CD4-positive, alpha-beta T cell (primary cell): Measurements from ENCODE around the gene COL16A1. TPM values are rescaled to one million over a fixed set of nuclear protein-coding genes. Genes with fewer than 3 reads are reported as not detected.

Experiments used
- ATAC-seq: fragments of 200-7000 bp; cut with Tn5 transposase; one replicate; pipeline ENCODE4 v1.10.0; 2022; ENCODE audit warnings: mild to moderate bottlenecking; ENCODE audit not compliant: poor library complexity
- CTCF ChIA-PET: fragments of 350-600 bp; sonication (Branson Sonifier 250); formaldehyde crosslinking; loops from one replicate; lab custom pipeline; 2021; ENCODE audit warnings: antibody characterized with exemption, inconsistent platforms; lab: Charles Lee
- POLR2A ChIA-PET: fragments of 350-600 bp; sonication (Branson Sonifier 250); formaldehyde crosslinking; loops from one replicate; lab custom pipeline; 2021; ENCODE audit warnings: antibody characterized with exemption, inconsistent platforms; lab: Charles Lee
- DNase-seq, 14 experiments: peaks; one replicate each; pipeline ENCODE4 v3.0.0-alpha.2; 2013 to 2020; ENCODE audit warnings: mixed read lengths in 2 of 14
- H3K27ac ChIP-seq, 2 donors: one replicate each; pipeline versions ENCODE4 v1.5.1 to v1.7.0; 2013; ENCODE audit warnings: low read length in 2 of 2, low read depth in 1 of 2, mild to moderate bottlenecking in 1 of 2
- H3K27me3 ChIP-seq, 2 experiments: 1 replicate in 1 of 2; 2 replicates in 1 of 2; pipeline versions ENCODE4 v1.6.1 to v1.7.0; 2013; ENCODE audit warnings: low read length in 2 of 2, control low read depth in 1 of 2, mild to moderate bottlenecking in 1 of 2, moderate library complexity in 1 of 2; ENCODE audit not compliant: insufficient read depth in 2 of 2, control insufficient read depth in 1 of 2
- H3K36me3 ChIP-seq: one replicate; pipeline ENCODE4 v1.6.1; 2013; ENCODE audit warnings: low read length, control low read depth; ENCODE audit not compliant: insufficient read depth
- H3K4me1 ChIP-seq: one replicate; pipeline ENCODE4 v1.6.1; 2013; ENCODE audit warnings: low read length, control low read depth; ENCODE audit not compliant: insufficient read depth
- H3K4me3 ChIP-seq: one replicate; pipeline ENCODE4 v1.5.1; 2013; ENCODE audit warnings: mild to moderate bottlenecking, low read length, moderate library complexity
- H3K9me3 ChIP-seq, 2 experiments: 1 replicate in 1 of 2; 2 replicates in 1 of 2; pipeline versions ENCODE4 v1.6.1 to v1.7.0; 2013; ENCODE audit warnings: low read length in 2 of 2, mild to moderate bottlenecking in 2 of 2, control low read depth in 1 of 2, moderate library complexity in 1 of 2; ENCODE audit not compliant: control insufficient read depth in 1 of 2, insufficient read depth in 1 of 2
- H3K27ac Mint-ChIP-seq: one replicate; pipeline ENCODE4 v1.8.0; 2020; ENCODE audit warnings: mixed read lengths
- H3K27me3 Mint-ChIP-seq: one replicate; pipeline ENCODE4 v1.8.0; 2021; ENCODE audit warnings: mixed read lengths
- H3K36me3 Mint-ChIP-seq: one replicate; pipeline ENCODE4 v1.8.0; 2021; ENCODE audit warnings: low read depth, mixed read lengths
- H3K4me1 Mint-ChIP-seq: one replicate; pipeline ENCODE4 v1.8.0; 2021; ENCODE audit warnings: low read depth, mixed read lengths
- H3K4me3 Mint-ChIP-seq: one replicate; pipeline ENCODE4 v1.8.0; 2020; ENCODE audit warnings: mild to moderate bottlenecking, mixed read lengths
- H3K9me3 Mint-ChIP-seq: one replicate; pipeline ENCODE4 v1.8.0; 2020; ENCODE audit warnings: mixed read lengths
- CTCF ChIP-seq: fragments of 200-600 bp; IDR thresholded peaks from one replicate; pipeline ENCODE4 v1.8.0; 2022; ENCODE audit warnings: antibody characterized with exemption, mild to moderate bottlenecking
- intact Hi-C, 2 experiments: fragments of 100-400 bp; cut with DNase I in 1 of 2; cut with micrococcal nuclease in 1 of 2; formaldehyde crosslinking; loops; one replicate each; pipeline versions ENCODE4 v1.15.1 to v1.9.0; 2023 to 2025; cut with DNase I, micrococcal nuclease
- total RNA-seq, 174 experiments: library from RNA in 2 of 174; stranded (reverse) in 2 of 174; gene quantifications; one replicate each; pipeline ENCODE4 v1.2.3 and lab custom pipeline; 2021 to 2026

The COL16A1 gene
- total RNA-seq, 2 experiments from 2014 or later, result not detected

DNA sequence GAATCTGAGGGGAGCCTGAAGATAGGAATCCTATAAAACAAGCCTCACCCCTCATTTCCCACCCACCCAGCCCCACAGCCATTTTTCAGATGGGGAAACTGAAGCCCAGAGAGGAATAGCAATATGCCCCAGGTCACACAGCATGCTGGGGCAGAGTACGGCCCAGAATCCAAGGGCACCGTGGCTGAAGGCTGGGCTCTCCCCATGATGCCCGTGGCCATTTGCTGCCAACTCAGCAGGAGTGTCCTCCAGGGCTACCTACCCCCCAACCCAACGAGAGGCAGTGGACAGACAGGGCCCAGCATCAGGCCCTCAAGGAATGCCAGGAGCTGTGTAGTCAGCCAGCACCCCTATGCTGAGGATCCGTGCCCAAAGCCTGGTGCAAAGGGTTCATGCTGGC, 8.5 kb downstream of the COL16A1 start:
- peaks cover 19% of the 10 kb centered on the region for H3K4me1 ChIP-seq
- H3K27ac ChIP-seq, result no peak overlapping the region
- no peak overlapping the region for H3K4me3 Mint-ChIP-seq
- no peak for DNase-seq
- ChIA-PET CTCF (no interaction called here), POLR2A (no interaction called here)
- H3K9me3 ChIP-seq, result no peaks in the 10 kb centered on the region
- no peak for ATAC-seq
- peaks cover 12% of the 10 kb centered on the region for H3K4me1 Mint-ChIP-seq
- no peak overlapping the region for H3K27ac Mint-ChIP-seq
- no peaks in the 10 kb centered on the region for H3K9me3 Mint-ChIP-seq
- TF ChIP-seq CTCF, result no peak
- intact Hi-C loops, result no loop called here
- no peaks in the 10 kb centered on the region for H3K36me3 Mint-ChIP-seq
- no peak overlapping the region for H3K4me3 ChIP-seq
- no peaks in the 10 kb centered on the region for H3K36me3 ChIP-seq
- H3K27me3 Mint-ChIP-seq, result no peaks in the 10 kb centered on the region
- H3K27me3 ChIP-seq, result no peaks in the 10 kb centered on the region

GRCh38 chr1:31694964-31695313, 8.9 kb downstream of the COL16A1 start:
- Mint-ChIP-seq H3K4me3 (no peak overlapping the region), H3K27ac (no peak overlapping the region), H3K36me3 (no peaks in the 10 kb centered on the region), H3K9me3 (no peaks in the 10 kb centered on the region), H3K4me1 (peaks cover 11% of the 10 kb centered on the region), H3K27me3 (no peaks in the 10 kb centered on the region)
- Histone ChIP-seq H3K9me3 (no peaks in the 10 kb centered on the region), H3K4me1 (peaks cover 15% of the 10 kb centered on the region), H3K27me3 (no peaks in the 10 kb centered on the region), H3K27ac (no peak overlapping the region), H3K4me3 (no peak overlapping the region), H3K36me3 (no peaks in the 10 kb centered on the region)
- ATAC-seq, result no peak
- ChIA-PET CTCF (no interaction called here), POLR2A (no interaction called here)
- intact Hi-C loops, result no loop called here
- no peak for DNase-seq
- no peak for TF ChIP-seq CTCF

- Mint-ChIP-seq H3K9me3 (no peaks in the 10 kb centered on the region), H3K36me3 (no peaks in the 10 kb centered on the region), H3K4me3 (no peak overlapping the region), H3K27ac (no peak overlapping the region), H3K4me1 (peaks cover 4% of the 10 kb centered on the region), H3K27me3 (no peaks in the 10 kb centered on the region)
- H3K27me3 ChIP-seq, result no peaks in the 10 kb centered on the region
- intact Hi-C loops, result no loop called here
- no peaks in the 10 kb centered on the region for H3K36me3 ChIP-seq
- ATAC-seq (no peak), DNase-seq (no peak)
- no peak overlapping the region for H3K27ac ChIP-seq
- no peak for TF ChIP-seq CTCF
- H3K4me1 ChIP-seq, result peaks cover 9% of the 10 kb centered on the region
- POLR2A ChIA-PET, result no interaction called here
- H3K4me3 ChIP-seq, result no peak overlapping the region
- CTCF ChIA-PET, result no interaction called here
- H3K9me3 ChIP-seq, result no peaks in the 10 kb centered on the region
Observed at GRCh38 chr1:31694069-31694963, 9.5 kb downstream of the COL16A1 start.
